Fibroblast of pulmonary artery (primary cell): ENCODE results near the gene DDO.
A peak's percentile ranks its signal among the peaks of the same experiment; 100 is the strongest.

Experiments used
- DNase-seq: peaks from one replicate; pipeline ENCODE4 v3.0.0-alpha.2; 2010; ENCODE audit warnings: low read depth
- H3K4me3 ChIP-seq: replicated peaks from 2 replicates; pipeline ENCODE4 v1.5.1; 2011; ENCODE audit warnings: low read depth, mild to moderate bottlenecking, control low read depth, low read length, moderate library complexity
- TF ChIP-seq, protein P1 (sequence below): IDR thresholded peaks from 2 replicates; pipeline ENCODE4 v1.5.1; 2011; ENCODE audit warnings: mild to moderate bottlenecking, control low read depth, low read length, inconsistent platforms; ENCODE audit errors: missing control alignments

The DDO gene

DNA sequence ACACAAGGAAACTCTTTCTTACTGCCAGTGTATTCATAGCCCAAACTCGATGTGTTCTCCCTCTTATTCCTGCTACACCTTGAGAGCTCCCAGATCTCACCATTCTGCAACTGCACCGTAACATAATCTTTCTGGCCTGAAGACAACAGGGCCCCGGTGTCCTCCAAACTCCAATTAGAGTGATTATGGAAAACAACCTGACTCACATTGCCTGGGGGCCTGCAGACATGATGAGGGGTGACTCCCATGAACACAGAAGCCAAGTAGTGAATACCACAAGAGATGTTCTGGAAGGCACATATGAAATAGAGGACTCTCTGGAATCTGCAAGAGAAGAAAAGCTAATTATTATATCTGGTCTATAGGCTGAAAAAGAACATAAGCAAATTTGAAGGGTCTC is 41.3 kb upstream of the DDO start:
- no peak for DNase-seq
- no peak overlapping the region for H3K4me3 ChIP-seq
- TF ChIP-seq, protein P1, sequence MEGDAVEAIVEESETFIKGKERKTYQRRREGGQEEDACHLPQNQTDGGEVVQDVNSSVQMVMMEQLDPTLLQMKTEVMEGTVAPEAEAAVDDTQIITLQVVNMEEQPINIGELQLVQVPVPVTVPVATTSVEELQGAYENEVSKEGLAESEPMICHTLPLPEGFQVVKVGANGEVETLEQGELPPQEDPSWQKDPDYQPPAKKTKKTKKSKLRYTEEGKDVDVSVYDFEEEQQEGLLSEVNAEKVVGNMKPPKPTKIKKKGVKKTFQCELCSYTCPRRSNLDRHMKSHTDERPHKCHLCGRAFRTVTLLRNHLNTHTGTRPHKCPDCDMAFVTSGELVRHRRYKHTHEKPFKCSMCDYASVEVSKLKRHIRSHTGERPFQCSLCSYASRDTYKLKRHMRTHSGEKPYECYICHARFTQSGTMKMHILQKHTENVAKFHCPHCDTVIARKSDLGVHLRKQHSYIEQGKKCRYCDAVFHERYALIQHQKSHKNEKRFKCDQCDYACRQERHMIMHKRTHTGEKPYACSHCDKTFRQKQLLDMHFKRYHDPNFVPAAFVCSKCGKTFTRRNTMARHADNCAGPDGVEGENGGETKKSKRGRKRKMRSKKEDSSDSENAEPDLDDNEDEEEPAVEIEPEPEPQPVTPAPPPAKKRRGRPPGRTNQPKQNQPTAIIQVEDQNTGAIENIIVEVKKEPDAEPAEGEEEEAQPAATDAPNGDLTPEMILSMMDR = no peak

DNA sequence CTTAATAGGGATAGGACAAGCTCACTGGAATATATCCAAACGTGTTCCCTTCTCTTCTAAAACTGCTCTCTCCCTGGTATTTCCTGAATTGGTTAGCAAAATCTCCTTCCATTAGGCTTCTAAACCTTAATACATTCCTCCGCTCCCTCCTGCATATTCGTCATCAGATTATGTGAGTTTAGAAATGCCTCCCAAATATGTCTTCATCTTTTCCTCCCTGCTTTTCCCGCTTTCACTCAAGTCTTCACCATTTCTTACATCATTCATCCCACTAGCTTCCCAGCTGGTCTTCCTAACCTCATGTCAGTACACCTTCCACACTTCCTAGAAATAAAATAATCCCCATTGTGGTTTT is 34.1 kb upstream of the DDO start:
- H3K4me3 ChIP-seq = no peak overlapping the region
- TF ChIP-seq, protein P1 = no peak
- DNase-seq = peak; percentile 56

DNA sequence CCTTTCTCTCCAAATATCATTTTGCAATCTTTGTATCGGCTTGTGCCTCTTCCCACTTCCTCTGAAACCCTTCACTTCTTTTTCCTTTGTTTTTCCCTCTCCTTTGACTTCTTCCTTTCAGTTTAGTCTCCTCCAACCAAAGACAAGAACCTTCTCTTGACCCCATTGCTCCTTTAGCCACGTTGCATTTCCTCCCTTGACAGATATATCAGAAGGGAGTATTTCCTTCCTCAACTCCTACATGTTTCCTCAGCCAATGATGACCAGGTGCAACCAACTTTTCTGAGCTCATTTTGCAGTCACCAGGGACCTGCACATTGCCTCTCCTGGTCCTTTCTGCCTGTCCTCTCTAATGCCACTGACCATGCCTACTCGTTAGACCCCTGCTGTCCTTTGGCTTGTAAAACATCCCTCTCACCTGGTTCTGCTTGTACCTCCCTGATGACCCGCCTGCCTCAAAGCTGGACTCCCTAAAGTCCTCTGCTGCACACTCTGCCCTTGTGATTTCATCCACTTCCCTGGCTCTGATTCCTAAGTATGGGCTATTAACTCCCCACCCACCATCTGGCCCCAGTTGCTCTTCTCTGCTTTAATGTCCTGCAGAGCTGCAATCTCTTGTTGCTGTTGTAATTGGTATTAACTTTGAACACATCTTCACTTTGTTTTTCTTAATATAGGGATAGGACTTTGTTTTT is 33.6 kb upstream of the DDO start:
- DNase-seq = peak; percentile 6
- H3K4me3 ChIP-seq = no peak overlapping the region
- TF ChIP-seq, protein P1 = no peak

DNA sequence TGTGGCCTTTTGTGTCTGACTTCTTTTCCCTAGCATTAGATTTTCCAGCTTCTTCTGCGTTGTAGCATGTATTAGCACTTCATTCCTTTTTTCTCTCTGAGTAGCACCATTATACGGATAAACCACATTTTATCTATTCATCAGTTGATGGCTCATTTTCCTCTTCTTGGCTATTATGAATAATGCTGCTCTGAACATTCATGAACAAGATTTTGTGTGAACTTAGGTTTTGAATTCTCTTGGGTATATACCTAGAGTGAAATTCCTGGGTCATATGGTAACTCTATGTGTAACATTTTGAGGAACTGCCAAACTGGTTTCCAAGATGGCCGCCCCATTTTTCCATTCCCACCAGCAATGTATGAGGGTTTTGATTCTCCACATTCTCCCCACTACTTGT is 32.4 kb upstream of the DDO start:
- no peak for DNase-seq
- no peak overlapping the region for H3K4me3 ChIP-seq
- TF ChIP-seq, protein P1 = no peak

DNA sequence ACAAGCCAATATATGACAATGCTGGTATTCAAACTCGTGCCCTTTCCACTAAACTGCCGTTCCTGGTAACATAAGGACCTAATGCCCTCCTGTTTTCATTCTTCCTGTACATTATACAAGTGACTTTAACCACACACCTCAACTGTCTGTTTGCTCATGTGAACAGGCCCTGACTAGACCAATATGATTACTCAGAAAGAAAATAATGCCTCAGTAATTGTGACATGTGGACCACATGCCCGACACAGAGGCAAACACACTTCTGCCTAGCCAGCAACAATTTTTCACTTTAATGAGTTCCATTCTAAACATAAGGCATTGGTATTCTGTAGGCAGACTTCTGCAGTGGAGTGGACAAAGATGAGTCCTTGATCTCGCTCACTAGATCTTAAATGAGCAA is 31.0 kb upstream of the DDO start:
- H3K4me3 ChIP-seq = no peak overlapping the region
- no peak for DNase-seq
- TF ChIP-seq, protein P1 = no peak

DNA sequence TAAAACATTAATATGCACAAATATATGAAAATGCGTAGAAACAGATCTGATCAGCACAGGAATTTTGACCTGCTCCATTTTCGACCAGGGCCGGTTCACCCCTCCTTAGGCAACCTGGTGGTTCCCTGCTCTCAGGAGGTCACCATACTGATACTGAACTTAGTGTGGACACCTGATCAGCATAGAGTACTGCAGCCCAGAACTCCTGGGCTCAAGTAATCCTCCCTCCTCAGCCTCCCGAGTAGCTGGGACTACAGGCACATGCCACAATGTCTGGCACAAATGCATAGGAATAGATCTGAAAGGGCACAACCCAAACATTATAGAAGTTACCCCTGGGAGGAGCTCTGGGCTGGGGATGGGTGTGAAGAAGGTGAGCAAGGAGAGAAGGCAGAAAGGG is 24.7 kb upstream of the DDO start:
- TF ChIP-seq, protein P1 = no peak
- no peak for DNase-seq
- no peak overlapping the region for H3K4me3 ChIP-seq

DNA sequence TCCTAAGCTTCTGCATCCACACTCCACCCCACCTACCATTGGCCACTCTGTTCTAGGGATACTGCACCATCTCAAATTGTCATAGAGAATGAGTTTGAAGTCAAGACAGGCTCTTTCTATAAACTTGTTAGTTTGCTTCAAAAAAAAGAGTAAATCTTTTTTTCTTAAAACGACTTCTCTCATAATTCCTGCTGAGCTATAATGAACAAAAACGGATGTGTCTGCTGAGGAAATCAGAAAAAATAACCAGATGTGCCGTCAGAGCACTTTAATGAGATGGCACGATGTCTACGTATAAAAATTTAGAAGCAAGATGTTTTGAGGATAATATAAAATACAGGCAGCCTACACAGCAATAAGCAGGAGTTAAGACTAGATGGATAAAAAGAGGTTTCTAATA is 24.0 kb upstream of the DDO start:
- H3K4me3 ChIP-seq = no peak overlapping the region
- DNase-seq = no peak
- TF ChIP-seq, protein P1 = no peak
